Activated T-cell treated with anti-CD3 and anti-CD28 coated beads, Interleukin-2, amount 50 U/mL, for 48 hours (primary cell): ENCODE data around the gene ATF6.
"Not testable (repeated sequence)": the region's sequence is repeated elsewhere in the genome, so short reads cannot be mapped to it uniquely, and the experiment has no call there.

Experiments
- DNase-seq, 2 experiments: peaks; one replicate each; pipeline ENCODE4 v3.0.0-alpha.2; 2020

The ATF6 gene

DNA sequence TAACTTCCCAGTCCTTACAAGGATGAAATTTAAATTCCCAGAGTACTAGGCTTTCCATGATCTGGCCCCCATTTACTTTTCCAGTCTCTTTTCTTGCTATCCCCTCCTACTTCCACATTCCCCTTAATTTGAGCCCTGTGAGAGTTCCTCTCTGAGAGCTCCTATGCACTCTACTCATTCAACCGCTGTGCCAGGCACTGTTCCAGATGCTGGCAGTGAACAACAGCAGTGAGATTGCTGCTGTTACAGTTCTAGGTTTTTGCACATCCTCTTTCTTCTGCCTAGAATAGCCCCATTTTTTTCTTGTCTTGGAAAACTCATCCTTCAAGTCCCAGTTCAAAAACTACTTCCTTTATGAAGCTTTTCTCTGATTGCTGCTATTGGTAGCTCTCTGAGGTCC is 18.8 kb downstream of the ATF6 start:
- no peak for DNase-seq

- DNase-seq = no peak
Observed at GRCh38 chr1:161787355-161787754, 21.2 kb downstream of the ATF6 start.

- DNase-seq = no peak
Observed at GRCh38 chr1:161790587-161791317, 24.6 kb downstream of the ATF6 start.

DNA sequence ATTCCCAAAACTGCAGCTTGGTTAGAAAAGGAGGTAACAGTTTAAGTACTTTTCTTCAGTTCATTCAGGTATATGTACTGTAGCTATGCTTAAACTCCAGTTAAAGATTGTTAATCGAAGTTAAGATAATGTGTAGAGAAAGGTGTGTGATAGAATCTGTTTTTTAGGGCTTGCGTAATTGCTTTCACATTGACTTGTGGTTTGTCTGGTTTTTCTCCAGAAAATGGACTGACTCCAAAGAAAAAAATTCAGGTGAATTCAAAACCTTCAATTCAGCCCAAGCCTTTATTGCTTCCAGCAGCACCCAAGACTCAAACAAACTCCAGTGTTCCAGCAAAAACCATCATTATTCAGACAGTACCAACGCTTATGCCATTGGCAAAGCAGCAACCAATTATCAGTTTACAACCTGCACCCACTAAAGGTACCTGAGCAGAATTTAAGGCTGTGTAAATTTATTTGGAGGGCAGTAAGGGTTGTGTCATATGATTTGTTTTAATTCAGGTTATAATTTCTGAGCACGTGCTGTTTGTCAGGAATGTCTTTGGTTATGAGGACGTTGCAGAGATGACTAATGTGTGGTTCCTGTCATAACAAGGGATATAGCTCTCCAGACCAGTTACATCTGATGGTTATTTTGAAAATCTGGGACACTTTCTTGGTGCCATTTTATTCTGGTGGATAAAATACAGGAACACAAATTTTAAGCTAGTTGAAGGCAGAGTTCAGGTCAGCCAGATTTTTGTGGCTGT is 26.0 kb downstream of the ATF6 start:
- DNase-seq = no peak

GRCh38 chr1:161792740-161793139 is 26.6 kb downstream of the ATF6 start:
- no peak for DNase-seq

GRCh38 chr1:161799792-161800191 is 33.7 kb downstream of the ATF6 start:
- DNase-seq = no peak

- no peak for DNase-seq
Observed at GRCh38 chr1:161801955-161802354, 35.8 kb downstream of the ATF6 start.

GRCh38 chr1:161803181-161803580 is 37.1 kb downstream of the ATF6 start:
- no peak for DNase-seq

DNA sequence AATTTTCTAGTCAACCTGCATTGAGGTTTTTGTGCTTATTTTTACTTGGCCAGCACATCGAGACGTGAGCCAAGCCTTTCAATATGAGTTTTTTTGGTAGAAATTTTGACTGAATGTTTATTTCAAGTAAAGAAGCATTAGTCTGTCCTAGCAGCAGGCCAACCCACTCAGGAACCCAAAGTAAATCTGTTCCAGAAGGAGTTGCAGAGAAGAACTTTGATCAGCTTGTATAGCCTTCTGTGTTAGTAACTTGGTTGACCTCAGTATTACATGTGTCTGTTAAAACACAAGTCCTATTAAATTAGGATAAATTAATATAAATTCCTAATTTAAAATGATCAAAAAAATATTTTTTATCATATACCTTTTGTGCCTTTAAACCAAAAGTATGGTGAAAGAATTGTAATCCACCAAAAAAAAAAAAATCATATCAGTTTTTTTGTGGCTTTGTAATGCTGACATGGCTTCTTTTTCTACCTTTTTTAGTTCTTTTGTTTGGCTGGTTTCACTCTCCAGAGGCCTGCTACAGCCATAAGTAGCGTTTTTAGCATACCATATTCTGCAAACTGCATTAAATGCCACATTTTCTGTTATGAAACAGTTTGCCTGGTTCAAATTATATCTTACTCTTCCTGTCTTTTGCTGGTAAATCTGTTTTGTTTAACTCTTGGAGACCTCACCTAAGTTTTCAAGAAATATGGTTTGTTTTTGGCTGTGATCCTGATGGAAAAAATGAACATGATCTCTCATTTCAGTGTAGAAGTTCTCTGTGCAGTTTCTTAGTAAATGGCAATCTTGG is 39.5 kb downstream of the ATF6 start:
- DNase-seq = no peak

DNA sequence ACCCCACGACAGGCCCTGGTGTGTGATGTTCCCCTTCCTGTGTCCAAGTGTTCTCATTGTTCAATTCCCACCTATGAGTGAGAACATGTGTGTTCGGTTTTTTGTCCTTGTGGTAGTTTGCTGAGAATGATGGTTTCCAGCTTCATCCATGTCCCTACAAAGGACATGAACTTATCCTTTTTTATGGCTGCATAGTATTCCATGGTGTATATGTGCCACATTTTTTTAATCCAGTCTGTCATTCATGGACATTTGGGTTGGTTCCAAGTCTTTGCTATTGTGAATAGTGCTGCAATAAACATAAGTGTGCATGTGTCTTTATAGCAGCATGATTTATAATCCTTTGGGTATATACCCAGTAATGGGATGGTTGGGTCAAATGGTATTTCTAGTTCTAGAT is 43.1 kb downstream of the ATF6 start:
- not testable (repeated sequence) for DNase-seq

DNA sequence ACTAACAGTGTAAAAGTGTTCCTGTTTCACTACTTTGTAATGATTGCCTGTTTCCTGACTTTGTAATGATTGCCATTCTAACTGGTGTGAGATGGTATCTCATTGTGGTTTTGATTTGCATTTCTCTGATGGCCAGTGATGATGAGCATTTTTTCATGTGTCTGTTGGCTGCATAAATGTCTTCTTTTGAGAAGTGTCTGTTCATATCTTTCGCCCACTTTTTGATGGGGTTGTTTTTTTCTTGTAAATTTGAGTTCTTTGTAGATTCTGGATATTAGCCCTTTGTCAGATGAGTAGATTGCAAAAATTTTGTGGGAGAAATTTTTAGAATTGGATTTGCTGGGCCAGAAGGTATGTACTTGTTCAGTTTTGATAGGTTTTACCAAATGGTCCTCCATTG is 43.5 kb downstream of the ATF6 start:
- not testable (repeated sequence) for DNase-seq

GRCh38 chr1:161810780-161811179 is 44.7 kb downstream of the ATF6 start:
- no peak for DNase-seq

GRCh38 chr1:161816201-161816600 is 50.1 kb downstream of the ATF6 start:
- DNase-seq = no peak

DNA sequence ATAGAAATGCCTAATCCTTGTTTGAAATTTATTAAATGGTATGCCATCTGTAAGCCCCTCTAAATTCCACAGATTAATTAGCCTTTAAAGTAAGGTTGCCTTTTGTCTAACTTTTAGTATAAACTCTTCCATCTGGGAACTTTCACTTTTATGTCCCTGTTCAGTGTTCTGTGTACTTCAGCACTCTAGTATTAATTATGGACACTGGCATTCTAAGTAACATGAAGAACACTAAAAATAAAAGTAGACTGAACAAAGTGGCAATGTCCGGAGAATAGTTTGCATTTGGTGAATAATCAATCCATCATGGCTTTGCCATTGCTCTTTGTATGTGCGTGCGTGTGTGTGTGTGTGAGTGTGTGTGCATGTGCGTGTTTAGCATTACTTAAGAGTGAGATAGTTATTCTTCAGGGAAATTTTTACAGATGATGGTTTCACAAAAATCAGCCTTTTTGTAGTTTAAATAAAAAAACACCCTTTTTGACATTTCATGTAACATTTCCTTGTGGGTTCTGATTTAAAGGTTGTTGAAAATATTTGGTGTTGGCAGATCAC is 51.1 kb downstream of the ATF6 start:
- DNase-seq = no peak

DNA sequence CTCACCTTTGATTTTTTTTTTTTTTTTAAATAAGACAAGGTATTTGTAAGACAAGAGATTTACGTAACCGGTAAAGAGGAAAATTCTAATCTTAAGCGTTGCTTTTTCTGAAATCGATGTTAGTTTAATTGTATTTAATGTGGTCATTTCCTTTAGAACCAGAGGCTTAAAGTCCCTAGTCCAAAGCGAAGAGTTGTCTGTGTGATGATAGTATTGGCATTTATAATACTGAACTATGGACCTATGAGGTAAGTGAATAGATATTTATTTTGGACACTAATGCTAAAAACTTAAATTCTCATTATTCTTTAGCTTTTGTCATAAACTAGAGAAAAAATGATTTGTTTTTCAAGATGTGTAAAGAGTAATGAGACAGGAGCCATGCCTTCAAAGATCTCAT is 54.8 kb downstream of the ATF6 start:
- no peak for DNase-seq

- no peak for DNase-seq
Observed at GRCh38 chr1:161824618-161825017, 58.5 kb downstream of the ATF6 start.

DNA sequence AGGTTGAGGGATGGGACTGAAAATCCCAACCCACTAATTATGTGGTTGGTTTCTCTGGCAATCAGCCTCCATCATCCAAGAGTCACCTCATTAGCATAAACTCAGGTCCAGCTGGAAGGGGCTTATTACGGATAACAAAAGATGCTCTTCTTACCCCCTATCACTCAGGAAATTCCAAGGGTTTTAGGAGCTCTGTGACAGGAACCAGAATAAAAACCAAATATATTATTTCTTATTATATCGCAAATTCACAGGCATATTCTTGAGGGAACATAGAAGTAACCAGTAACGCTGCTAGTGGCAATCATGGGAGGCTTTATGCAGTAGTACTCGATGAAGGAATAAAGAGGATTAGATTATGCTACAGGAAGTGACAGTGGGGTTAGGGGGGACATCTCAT is 59.7 kb downstream of the ATF6 start:
- no peak for DNase-seq

DNA sequence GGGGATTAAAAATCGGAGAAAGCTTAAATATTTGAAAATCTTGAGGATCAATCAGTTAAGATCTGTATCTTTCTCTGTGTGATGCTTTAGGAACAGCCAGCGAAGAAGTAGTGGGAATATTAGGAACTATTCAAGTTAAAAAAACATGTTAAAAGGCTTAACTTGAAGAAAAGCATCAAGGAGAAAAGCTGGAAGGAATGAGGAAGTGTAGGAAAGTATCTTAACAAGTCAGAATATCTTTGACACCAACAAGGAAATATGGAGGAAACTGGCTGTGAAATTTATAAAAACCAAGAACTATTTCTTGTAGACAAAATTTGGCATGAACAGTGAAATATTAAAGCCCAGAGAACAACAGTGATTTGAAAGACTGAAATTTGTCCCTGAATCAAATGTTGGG is 60.4 kb downstream of the ATF6 start:
- DNase-seq = no peak

GRCh38 chr1:161827786-161828185 is 61.7 kb downstream of the ATF6 start:
- no peak for DNase-seq

DNA sequence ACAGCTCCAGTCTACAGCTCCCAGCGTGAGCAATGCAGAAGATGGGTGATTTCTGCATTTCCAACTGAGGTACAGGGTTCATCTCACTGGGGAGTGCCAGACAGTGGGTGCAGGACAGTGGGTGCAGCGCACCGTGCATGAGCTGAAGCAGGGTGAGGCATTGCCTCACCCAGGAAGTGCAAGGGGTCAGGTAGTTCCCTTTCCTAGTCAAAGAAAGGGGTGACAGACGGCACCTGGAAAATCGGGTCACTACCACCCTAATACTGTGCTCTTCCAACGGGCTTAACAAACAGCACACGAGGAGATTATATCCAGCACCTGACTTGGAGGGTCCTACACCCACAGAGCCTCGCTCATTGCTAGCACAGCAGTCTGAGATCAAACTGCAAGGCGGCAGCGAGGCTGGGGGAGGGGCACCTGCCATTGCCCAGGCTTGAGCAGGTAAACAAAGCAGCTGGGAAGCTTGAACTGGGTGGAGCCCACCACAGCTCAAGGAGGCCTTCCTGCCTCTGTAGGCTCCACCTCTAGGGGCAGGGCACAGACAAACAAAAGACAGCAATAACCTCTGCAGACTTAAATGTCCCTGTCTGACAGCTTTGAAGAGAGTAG is 66.3 kb downstream of the ATF6 start:
- not testable (repeated sequence) for DNase-seq

- no peak for DNase-seq
Observed at GRCh38 chr1:161834967-161835550, 68.9 kb downstream of the ATF6 start.

DNA sequence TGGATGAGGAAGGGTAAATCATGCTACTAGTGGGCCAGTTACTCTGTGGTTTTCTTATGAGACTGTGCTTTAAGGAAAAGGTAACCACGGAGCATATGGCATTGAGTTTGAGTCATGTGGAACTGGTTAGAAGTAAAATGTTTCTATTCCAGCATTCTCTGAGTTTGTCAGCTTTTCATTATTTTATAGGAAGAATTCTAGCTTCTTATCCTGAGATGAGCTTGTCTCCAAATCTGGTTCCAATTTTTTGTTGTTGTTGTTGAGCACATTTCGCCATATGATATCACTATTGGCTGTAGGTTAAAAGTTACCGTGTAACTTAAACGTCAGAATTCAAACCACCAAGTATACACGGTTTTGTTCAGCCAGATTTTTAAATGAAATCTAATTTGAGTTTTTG is 69.9 kb downstream of the ATF6 start:
- DNase-seq = no peak

DNA sequence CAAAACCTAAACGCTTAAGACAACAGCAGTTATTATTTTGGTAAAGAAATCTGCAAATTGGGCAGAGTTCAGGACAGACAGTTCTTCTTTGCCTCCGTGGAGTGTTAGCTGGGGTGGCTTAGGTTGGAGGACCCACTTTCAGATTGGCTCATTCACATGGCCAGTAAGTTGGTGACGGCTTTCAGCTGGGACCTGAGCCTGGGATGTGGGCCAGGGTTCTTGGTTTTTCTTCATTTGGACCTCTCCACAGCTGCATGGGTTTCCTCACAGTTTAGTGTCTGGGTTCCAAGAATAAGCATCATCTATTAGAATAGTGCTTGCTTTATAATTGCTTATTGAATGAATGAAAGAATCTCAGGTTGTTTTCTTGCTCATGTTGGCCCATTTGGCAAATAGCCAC is 72.2 kb downstream of the ATF6 start:
- no peak for DNase-seq
